DND-41 (cell line): ENCODE data around the gene LPAR1.

Experiments used
- ATAC-seq: fragments of 200-7000 bp; cut with Tn5 transposase; 3 replicates; pipeline ENCODE4 v1.9.1; 2021; ENCODE audit warnings: low read depth; ENCODE audit not compliant: insufficient read depth
- DNase-seq: peaks from one replicate; pipeline ENCODE4 v3.0.0-alpha.2; 2020
- H2AFZ ChIP-seq: 2 replicates; pipeline ENCODE4 v1.6.0; 2012; ENCODE audit warnings: low read depth, low read length
- H3K27ac ChIP-seq: 2 replicates; pipeline ENCODE4 v1.5.1; 2012; ENCODE audit warnings: low read length, inconsistent platforms
- H3K27me3 ChIP-seq: fragments of 200-600 bp; sonication (generic); 2 replicates; pipeline ENCODE4 v1.6.0; 2012; ENCODE audit warnings: low read length, mild to moderate bottlenecking, inconsistent platforms; ENCODE audit not compliant: insufficient read depth, poor library complexity
- H3K36me3 ChIP-seq: 2 replicates; pipeline ENCODE4 v1.5.1; 2012; ENCODE audit warnings: low read length, inconsistent platforms; ENCODE audit not compliant: insufficient read depth
- H3K4me1 ChIP-seq: 2 replicates; pipeline ENCODE4 v1.5.1; 2012; ENCODE audit warnings: mild to moderate bottlenecking, low read length; ENCODE audit not compliant: insufficient read depth
- H3K4me2 ChIP-seq: 2 replicates; pipeline ENCODE4 v1.6.0; 2012; ENCODE audit warnings: mild to moderate bottlenecking, moderate library complexity, low read length, inconsistent platforms; ENCODE audit not compliant: insufficient read depth
- H3K4me3 ChIP-seq, 2 experiments: fragments of 200-600 bp in 1 of 2; shearing (Covaris generic) in 1 of 2; 2 replicates each; pipeline ENCODE4 v1.5.1; 2012 to 2016; ENCODE audit warnings: inconsistent platforms in 2 of 2, low read length in 2 of 2, mild to moderate bottlenecking in 2 of 2, low read depth in 1 of 2, moderate library complexity in 1 of 2
- H3K79me2 ChIP-seq: 2 replicates; pipeline ENCODE4 v1.6.0; 2012; ENCODE audit warnings: low read length, inconsistent platforms; ENCODE audit not compliant: insufficient read depth
- H3K9ac ChIP-seq: 2 replicates; pipeline ENCODE4 v1.6.0; 2012; ENCODE audit warnings: low read depth, mild to moderate bottlenecking, inconsistent platforms, low read length, moderate library complexity
- H3K9me3 ChIP-seq: 2 replicates; pipeline ENCODE4 v1.5.1; 2012; ENCODE audit warnings: low read length, moderate library complexity, mild to moderate bottlenecking, inconsistent platforms; ENCODE audit not compliant: insufficient read depth, severe bottlenecking
- H4K20me1 ChIP-seq: 2 replicates; pipeline ENCODE4 v1.6.0; 2012; ENCODE audit warnings: low read length; ENCODE audit not compliant: insufficient read depth
- CTCF ChIP-seq: IDR thresholded peaks from 2 replicates; pipeline ENCODE4 v1.5.1; 2012; ENCODE audit warnings: borderline replicate concordance, low read length, moderate library complexity, mild to moderate bottlenecking; ENCODE audit not compliant: poor library complexity, severe bottlenecking; ENCODE audit errors: extremely low read depth
- EZH2 ChIP-seq: IDR thresholded peaks from 3 replicates; pipeline ENCODE4 v1.6.1; 2012; ENCODE audit warnings: borderline replicate concordance, low read depth, mild to moderate bottlenecking, moderate library complexity, low read length, inconsistent platforms; ENCODE audit not compliant: severe bottlenecking

Gene LPAR1

GRCh38 chr9:111001526-111001925, 36.7 kb downstream of the LPAR1 start:
- DNase-seq, result no peak
- Histone ChIP-seq H3K4me1 (no peaks in the 10 kb centered on the region), H3K9ac (no peak overlapping the region), H2AFZ (no peak overlapping the region), H4K20me1 (no peaks in the 10 kb centered on the region), H3K9me3 (no peaks in the 10 kb centered on the region), H3K27ac (no peak overlapping the region), H3K4me3 (no peak overlapping the region), H3K4me2 (no peak overlapping the region), H3K27me3 (no peaks in the 10 kb centered on the region), H3K36me3 (no peaks in the 10 kb centered on the region), H3K79me2 (no peaks in the 10 kb centered on the region)
- TF ChIP-seq CTCF (no peak), EZH2 (no peak)
- no peak for ATAC-seq

- Histone ChIP-seq H3K4me1 (no peaks in the 10 kb centered on the region), H3K27me3 (no peaks in the 10 kb centered on the region), H3K9ac (no peak overlapping the region), H3K4me2 (no peak overlapping the region), H3K9me3 (no peaks in the 10 kb centered on the region), H3K79me2 (no peaks in the 10 kb centered on the region), H4K20me1 (no peaks in the 10 kb centered on the region), H3K27ac (no peak overlapping the region), H3K36me3 (no peaks in the 10 kb centered on the region), H2AFZ (no peak overlapping the region), H3K4me3 (no peak overlapping the region)
- DNase-seq (no peak), ATAC-seq (no peak)
- TF ChIP-seq CTCF, result no peak
- no peak for TF ChIP-seq EZH2
Observed at GRCh38 chr9:111000202-111000601, 38.1 kb downstream of the LPAR1 start.

- no peak for DNase-seq
- Histone ChIP-seq H3K4me3 (no peak overlapping the region), H3K79me2 (no peaks in the 10 kb centered on the region), H3K36me3 (no peaks in the 10 kb centered on the region), H3K4me2 (no peak overlapping the region), H3K9me3 (no peaks in the 10 kb centered on the region), H3K27me3 (no peaks in the 10 kb centered on the region), H3K27ac (no peak overlapping the region), H3K4me1 (no peaks in the 10 kb centered on the region), H2AFZ (no peak overlapping the region), H4K20me1 (no peaks in the 10 kb centered on the region), H3K9ac (no peak overlapping the region)
- ATAC-seq, result no peak
- no peak for TF ChIP-seq CTCF
- no peak for TF ChIP-seq EZH2
Observed at GRCh38 chr9:110999379-110999778, 38.9 kb downstream of the LPAR1 start.

- Histone ChIP-seq H3K9me3 (no peaks in the 10 kb centered on the region), H3K4me2 (no peak overlapping the region), H3K9ac (no peak overlapping the region), H3K79me2 (no peaks in the 10 kb centered on the region), H3K4me1 (no peaks in the 10 kb centered on the region), H3K27me3 (no peaks in the 10 kb centered on the region), H4K20me1 (no peaks in the 10 kb centered on the region), H2AFZ (no peak overlapping the region), H3K27ac (no peak overlapping the region), H3K36me3 (no peaks in the 10 kb centered on the region), H3K4me3 (no peak overlapping the region)
- TF ChIP-seq CTCF (no peak), EZH2 (no peak)
- ATAC-seq (no peak), DNase-seq (no peak)
Observed at GRCh38 chr9:110997847-110998246, 40.4 kb downstream of the LPAR1 start.
